Raji (cell line): ENCODE results near the gene SELL.

Experiments
- POLR2A ChIP-seq: IDR thresholded peaks from 2 replicates; pipeline ENCODE4 v1.6.1; 2011; ENCODE audit warnings: low read depth, low read length, control low read depth; ENCODE audit not compliant: insufficient read depth

SELL gene

GRCh38 chr1:169723763-169724162 lies 12.3 kb upstream of the SELL start:
- TF ChIP-seq POLR2A = no peak

GRCh38 chr1:169722779-169723178 lies 11.4 kb upstream of the SELL start:
- no peak for TF ChIP-seq POLR2A

GRCh38 chr1:169712309-169712631 lies 850 bp upstream of the SELL start:
- no peak for TF ChIP-seq POLR2A

- TF ChIP-seq POLR2A = no peak
These were observed 2.8 kb downstream of the SELL start for GRCh38 chr1:169708647-169709046.

- TF ChIP-seq POLR2A = no peak
These were observed 3.4 kb downstream of the SELL start for GRCh38 chr1:169707912-169708604.

- TF ChIP-seq POLR2A = no peak
These were observed 6.6 kb downstream of the SELL start for GRCh38 chr1:169704797-169705196.

GRCh38 chr1:169701261-169702005 lies 10.0 kb downstream of the SELL start:
- TF ChIP-seq POLR2A = no peak

- no peak for TF ChIP-seq POLR2A
These were observed 11.7 kb downstream of the SELL start for GRCh38 chr1:169699707-169700106.

GRCh38 chr1:169698976-169699375 lies 12.4 kb downstream of the SELL start:
- TF ChIP-seq POLR2A = peak; percentile 22; the same call in 1 of the 2 replicates

- no peak for TF ChIP-seq POLR2A
These were observed 13.7 kb downstream of the SELL start for GRCh38 chr1:169697755-169698154.

GRCh38 chr1:169696273-169697100 lies 14.9 kb downstream of the SELL start:
- no peak for TF ChIP-seq POLR2A

- TF ChIP-seq POLR2A = no peak
These were observed 16.9 kb downstream of the SELL start for GRCh38 chr1:169694304-169695075.

GRCh38 chr1:169692756-169693460 lies 18.5 kb downstream of the SELL start:
- TF ChIP-seq POLR2A = no peak

GRCh38 chr1:169690489-169690888 lies 20.9 kb downstream of the SELL start:
- TF ChIP-seq POLR2A = no peak
